ENCODE measurements around the gene GPR35. TPM values are rescaled to one million over a fixed set of nuclear protein-coding genes. Genes with fewer than 3 reads are reported as not detected.

GPR35 gene
- total and polyA plus RNA-seq, 4 experiments from 2014 or later, result 0.71 to 6.8 (median 3.8) TPM

- ChIA-PET CTCF (ENCODE audit: partially characterized antibody) (interaction anchor here (1.1 to 2.2 kb wide), 2 partner anchors 10 to 12 kb away, joined by 3 to 6 read pairs; partner anchors contain the start of gene RNPEPL1), POLR2A (ENCODE audit: partially characterized antibody) (interaction anchor here (4.0 to 20.6 kb wide), 4 partner anchors 8 to 22 kb away, joined by 42 to 461 read pairs (median 190); partner anchors contain the start of genes ANKMY1, CAPN10, DUSP28 and RNPEPL1)
- intact Hi-C loops (cut with micrococcal nuclease), result no loop called here
- Histone ChIP-seq H3K9me3 (ENCODE audit: control insufficient read depth in 1 of 2, low read length in 2 of 2) (no peaks in the 10 kb centered on the region), H3K27ac (ENCODE audit: low read depth, low read length) (no peak overlapping the region), H3K27me3 (ENCODE audit: insufficient read depth, low read length) (no peaks in the 10 kb centered on the region), H3K4me3 (ENCODE audit: low read length in 2 of 2) (no peak overlapping the region), H3K4me1 (ENCODE audit: insufficient read depth, low read length) (peaks cover 27% of the 10 kb centered on the region), H3K36me3 (ENCODE audit: insufficient read depth, low read length) (peaks cover 52% of the 10 kb centered on the region)
- DNase-seq, result no peak
- H3K27ac Mint-ChIP-seq, result peak overlapping the region in 4 of 7 donors; percentile 42 to 90 (median 54)
- peaks cover 0 to 2% (median 0%) of the 10 kb centered on the region in 8 donors for H3K9me3 Mint-ChIP-seq
- H3K27me3 Mint-ChIP-seq, result no peaks in the 10 kb centered on the region
- H3K4me1 Mint-ChIP-seq, result peaks cover 18 to 38% (median 31%) of the 10 kb centered on the region in 4 donors
- peaks cover 20 to 31% of the 10 kb centered on the region in 2 donors for H3K36me3 Mint-ChIP-seq
- no peak overlapping the region for H3K4me3 Mint-ChIP-seq
These were observed 46.8 kb upstream of the GPR35 start for GRCh38 chr2:240578488-240578887.

- Histone ChIP-seq H3K27me3 (ENCODE audit: insufficient read depth, low read length) (no peaks in the 10 kb centered on the region), H3K36me3 (ENCODE audit: insufficient read depth, low read length) (peaks cover 46% of the 10 kb centered on the region), H3K9me3 (ENCODE audit: control insufficient read depth in 1 of 2, low read length in 2 of 2) (no peaks in the 10 kb centered on the region), H3K4me3 (ENCODE audit: low read length in 2 of 2) (peak overlapping the region in 1 of 2 donors; percentile 8), H3K27ac (ENCODE audit: low read depth, low read length) (peak overlapping the region; percentile 28), H3K4me1 (ENCODE audit: insufficient read depth, low read length) (peaks cover 27% of the 10 kb centered on the region)
- intact Hi-C loops (cut with micrococcal nuclease), result loop anchor here (1.0 kb wide), 2 partner anchors 13 to 65 kb away; no protein-coding TSS in a partner anchor
- H3K4me3 Mint-ChIP-seq, result peak overlapping the region in 7 of 8 donors; percentile 5 to 70 (median 42)
- H3K36me3 Mint-ChIP-seq, result peaks cover 20 to 29% of the 10 kb centered on the region in 2 donors
- H3K4me1 Mint-ChIP-seq, result peaks cover 18 to 42% (median 32%) of the 10 kb centered on the region in 4 donors
- POLR2A ChIA-PET (ENCODE audit: partially characterized antibody), result interaction anchor here (1.1 to 16.4 kb wide), 8 partner anchors 8 to 65 kb away, joined by 3 to 249 read pairs (median 12); partner anchors contain the start of genes ANKMY1, DUSP28 and RNPEPL1
- DNase-seq, result no peak
- peaks cover 0 to 2% (median 0%) of the 10 kb centered on the region in 8 donors for H3K9me3 Mint-ChIP-seq
- CTCF ChIA-PET (ENCODE audit: partially characterized antibody), result interaction anchor here (1.0 to 2.2 kb wide), 14 partner anchors 9 to 89 kb away, joined by 3 to 57 read pairs (median 12); partner anchors contain the start of gene RNPEPL1
- H3K27ac Mint-ChIP-seq, result peak overlapping the region; percentile 74 to 93 (median 88)
- no peaks in the 10 kb centered on the region for H3K27me3 Mint-ChIP-seq
These were observed 46.1 kb upstream of the GPR35 start for GRCh38 chr2:240579071-240579762.

GRCh38 chr2:240579771-240580614 lies 45.3 kb upstream of the GPR35 start:
- Mint-ChIP-seq H3K36me3 (peaks cover 20 to 29% of the 10 kb centered on the region in 2 donors), H3K4me3 (peak overlapping the region; percentile 5 to 70 (median 47)), H3K4me1 (peaks cover 19 to 50% (median 36%) of the 10 kb centered on the region in 4 donors), H3K9me3 (peaks cover 0 to 2% (median 0%) of the 10 kb centered on the region in 8 donors), H3K27ac (peak overlapping the region; percentile 74 to 93 (median 88)), H3K27me3 (no peaks in the 10 kb centered on the region)
- H3K9me3 ChIP-seq (ENCODE audit: control insufficient read depth in 1 of 2, low read length in 2 of 2), result no peaks in the 10 kb centered on the region
- H3K4me3 ChIP-seq (ENCODE audit: low read length in 2 of 2), result peak overlapping the region in 1 of 2 donors; percentile 8
- DNase-seq, result peak; percentile 83 to 89 (median 85)
- H3K4me1 ChIP-seq (ENCODE audit: insufficient read depth, low read length), result peaks cover 34% of the 10 kb centered on the region
- H3K27ac ChIP-seq (ENCODE audit: low read depth, low read length), result peak overlapping the region; percentile 30
- ChIA-PET CTCF (ENCODE audit: partially characterized antibody) (interaction anchor here (1.0 to 2.2 kb wide), 14 partner anchors 9 to 88 kb away, joined by 3 to 57 read pairs (median 12); partner anchors contain the start of gene RNPEPL1), POLR2A (ENCODE audit: partially characterized antibody) (interaction anchor here (0.7 to 16.4 kb wide), 10 partner anchors 9 to 68 kb away, joined by 3 to 249 read pairs (median 9); partner anchors contain the start of genes ANKMY1, DUSP28, GPR35 and RNPEPL1)
- intact Hi-C loops (cut with micrococcal nuclease), result loop anchor here (1.0 kb wide), 2 partner anchors 14 to 66 kb away; no protein-coding TSS in a partner anchor
- peaks cover 38% of the 10 kb centered on the region for H3K36me3 ChIP-seq (ENCODE audit: insufficient read depth, low read length)
- H3K27me3 ChIP-seq (ENCODE audit: insufficient read depth, low read length), result no peaks in the 10 kb centered on the region

GRCh38 chr2:240581811-240582210 lies 43.5 kb upstream of the GPR35 start:
- ChIA-PET CTCF (ENCODE audit: partially characterized antibody) (interaction anchor here (1.0 to 1.6 kb wide), 3 partner anchors 15 to 68 kb away, joined by 3 to 6 read pairs (median 5); no protein-coding TSS in a partner anchor), POLR2A (ENCODE audit: partially characterized antibody) (interaction anchor here (7.0 kb wide), 1 partner anchor 16 kb away, joined by 131 read pairs; no protein-coding TSS in a partner anchor)
- H3K36me3 ChIP-seq (ENCODE audit: insufficient read depth, low read length), result peaks cover 22% of the 10 kb centered on the region
- Mint-ChIP-seq H3K36me3 (peaks cover 20 to 24% of the 10 kb centered on the region in 2 donors), H3K27me3 (no peaks in the 10 kb centered on the region), H3K9me3 (peaks cover 0 to 2% (median 0%) of the 10 kb centered on the region in 8 donors), H3K4me3 (no peak overlapping the region), H3K27ac (peak overlapping the region in 4 of 7 donors; percentile 52 to 75 (median 58)), H3K4me1 (peaks cover 19 to 61% (median 42%) of the 10 kb centered on the region in 4 donors)
- H3K27ac ChIP-seq (ENCODE audit: low read depth, low read length), result no peak overlapping the region
- intact Hi-C loops (cut with micrococcal nuclease), result no loop called here
- peaks cover 44% of the 10 kb centered on the region for H3K4me1 ChIP-seq (ENCODE audit: insufficient read depth, low read length)
- no peaks in the 10 kb centered on the region for H3K9me3 ChIP-seq (ENCODE audit: control insufficient read depth in 1 of 2, low read length in 2 of 2)
- DNase-seq, result no peak
- no peaks in the 10 kb centered on the region for H3K27me3 ChIP-seq (ENCODE audit: insufficient read depth, low read length)
- H3K4me3 ChIP-seq (ENCODE audit: low read length in 2 of 2), result no peak overlapping the region

- Mint-ChIP-seq H3K4me1 (peaks cover 23 to 70% (median 51%) of the 10 kb centered on the region in 4 donors), H3K36me3 (peaks cover 20 to 30% of the 10 kb centered on the region in 2 donors), H3K9me3 (peaks cover 0 to 2% (median 0%) of the 10 kb centered on the region in 8 donors), H3K4me3 (no peak overlapping the region), H3K27ac (peak overlapping the region in 2 of 7 donors; percentile 7 to 76), H3K27me3 (no peaks in the 10 kb centered on the region)
- no peak for DNase-seq
- intact Hi-C loops (cut with micrococcal nuclease), result no loop called here
- Histone ChIP-seq H3K36me3 (ENCODE audit: insufficient read depth, low read length) (peaks cover 13% of the 10 kb centered on the region), H3K27me3 (ENCODE audit: insufficient read depth, low read length) (no peaks in the 10 kb centered on the region), H3K27ac (ENCODE audit: low read depth, low read length) (no peak overlapping the region), H3K4me3 (ENCODE audit: low read length in 2 of 2) (no peak overlapping the region), H3K4me1 (ENCODE audit: insufficient read depth, low read length) (peaks cover 50% of the 10 kb centered on the region), H3K9me3 (ENCODE audit: control insufficient read depth in 1 of 2, low read length in 2 of 2) (no peaks in the 10 kb centered on the region)
- ChIA-PET CTCF (ENCODE audit: partially characterized antibody) (interaction anchor here (1.0 to 1.6 kb wide), 3 partner anchors 16 to 69 kb away, joined by 3 to 6 read pairs (median 5); no protein-coding TSS in a partner anchor), POLR2A (ENCODE audit: partially characterized antibody) (interaction anchor here (7.7 kb wide), 1 partner anchor 15 kb away, joined by 461 read pairs; the partner anchor contains the start of genes DUSP28 and RNPEPL1)
These were observed 42.5 kb upstream of the GPR35 start for GRCh38 chr2:240582781-240583180.

- intact Hi-C loops (cut with micrococcal nuclease), result no loop called here
- H3K36me3 Mint-ChIP-seq, result peaks cover 24 to 37% of the 10 kb centered on the region in 2 donors
- H3K27me3 Mint-ChIP-seq, result no peaks in the 10 kb centered on the region
- H3K27ac Mint-ChIP-seq, result peak overlapping the region in 2 of 7 donors; percentile 7 to 36
- peaks cover 33 to 74% (median 58%) of the 10 kb centered on the region in 4 donors for H3K4me1 Mint-ChIP-seq
- CTCF ChIA-PET (ENCODE audit: partially characterized antibody), result interaction anchor here (1.5 to 4.2 kb wide), 2 partner anchors 23 to 70 kb away, joined by 4 to 46 read pairs; partner anchors contain the start of gene DUSP28
- peaks cover 0 to 2% (median 0%) of the 10 kb centered on the region in 8 donors for H3K9me3 Mint-ChIP-seq
- Histone ChIP-seq H3K27ac (ENCODE audit: low read depth, low read length) (no peak overlapping the region), H3K4me3 (ENCODE audit: low read length in 2 of 2) (no peak overlapping the region), H3K36me3 (ENCODE audit: insufficient read depth, low read length) (peaks cover 3% of the 10 kb centered on the region), H3K4me1 (ENCODE audit: insufficient read depth, low read length) (peaks cover 56% of the 10 kb centered on the region), H3K9me3 (ENCODE audit: control insufficient read depth in 1 of 2, low read length in 2 of 2) (no peaks in the 10 kb centered on the region), H3K27me3 (ENCODE audit: insufficient read depth, low read length) (no peaks in the 10 kb centered on the region)
- POLR2A ChIA-PET (ENCODE audit: partially characterized antibody), result interaction anchor here (7.7 kb wide), 1 partner anchor 16 kb away, joined by 461 read pairs; the partner anchor contains the start of genes DUSP28 and RNPEPL1
- no peak overlapping the region for H3K4me3 Mint-ChIP-seq
- DNase-seq, result peak in 1 of 5 donors; percentile 22
These were observed 41.5 kb upstream of the GPR35 start for GRCh38 chr2:240583774-240584173.
